GM12892 (cell line): ENCODE data around the gene SPSB1.

Experiments used
- POLR2A ChIP-seq: IDR thresholded peaks from 2 replicates; pipeline ENCODE4 v1.6.1; 2011; ENCODE audit warnings: low read depth, low read length, control low read depth
- POLR2AphosphoS5 ChIP-seq: IDR thresholded peaks from 2 replicates; pipeline ENCODE4 v1.6.1; 2011; ENCODE audit warnings: low read depth, low read length, control low read depth
- TAF1 ChIP-seq: IDR thresholded peaks from 2 replicates; pipeline ENCODE4 v1.6.1; 2011; ENCODE audit warnings: low read depth, mild to moderate bottlenecking, control low read depth, low read length, borderline replicate concordance

- TF ChIP-seq TAF1: no peak
- TF ChIP-seq POLR2AphosphoS5: no peak
- no peak for TF ChIP-seq POLR2A
These were observed 69.1 kb downstream of the SPSB1 start for GRCh38 chr1:9361630-9362260.
